DOHH2 (cell line): ENCODE data around the gene NTPCR.

Source experiments
- EZH2phosphoT487 ChIP-seq: fragments of 200-600 bp; sonication (generic); IDR thresholded peaks from 2 replicates; pipeline ENCODE4 v1.6.1; 2017; ENCODE audit warnings: borderline replicate concordance, mild to moderate bottlenecking, antibody characterized with exemption, low read length, moderate library complexity, mixed read lengths
- TF ChIP-seq, protein P1 (sequence below): fragments of 200-600 bp; sonication (generic); IDR thresholded peaks from one replicate; pipeline ENCODE4 v1.5.1; 2014; ENCODE audit warnings: antibody characterized with exemption, mild to moderate bottlenecking, low read depth, low read length; ENCODE audit not compliant: poor library complexity, severe bottlenecking

DNA sequence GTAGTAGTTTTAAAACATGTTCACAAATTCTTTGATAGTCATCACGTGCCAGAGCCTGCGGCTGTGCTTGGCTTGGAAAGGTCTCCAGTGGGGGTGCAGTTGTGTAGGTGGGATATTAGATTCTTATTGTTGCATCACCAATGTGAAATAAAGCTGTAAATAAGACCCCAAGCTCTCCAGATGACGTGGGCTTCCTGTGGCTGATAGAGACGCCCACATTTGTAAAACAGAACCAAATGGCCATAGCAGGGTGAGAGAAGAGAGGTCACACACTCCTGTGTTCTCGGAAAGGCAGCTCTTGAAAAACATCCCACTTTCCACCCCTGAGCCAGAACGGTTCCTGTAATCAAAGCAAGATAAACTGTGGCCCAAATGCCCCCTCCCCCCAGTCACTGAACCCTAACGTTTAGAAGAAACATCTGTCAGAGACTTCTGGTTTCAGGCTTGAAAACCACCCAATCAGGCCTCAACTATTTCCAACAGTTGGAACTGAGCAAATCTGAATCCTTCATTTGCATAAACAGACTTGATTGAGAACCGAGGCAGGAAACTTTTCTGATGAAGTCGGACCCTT is 6.6 kb upstream of the NTPCR start:
- TF ChIP-seq, protein P1, sequence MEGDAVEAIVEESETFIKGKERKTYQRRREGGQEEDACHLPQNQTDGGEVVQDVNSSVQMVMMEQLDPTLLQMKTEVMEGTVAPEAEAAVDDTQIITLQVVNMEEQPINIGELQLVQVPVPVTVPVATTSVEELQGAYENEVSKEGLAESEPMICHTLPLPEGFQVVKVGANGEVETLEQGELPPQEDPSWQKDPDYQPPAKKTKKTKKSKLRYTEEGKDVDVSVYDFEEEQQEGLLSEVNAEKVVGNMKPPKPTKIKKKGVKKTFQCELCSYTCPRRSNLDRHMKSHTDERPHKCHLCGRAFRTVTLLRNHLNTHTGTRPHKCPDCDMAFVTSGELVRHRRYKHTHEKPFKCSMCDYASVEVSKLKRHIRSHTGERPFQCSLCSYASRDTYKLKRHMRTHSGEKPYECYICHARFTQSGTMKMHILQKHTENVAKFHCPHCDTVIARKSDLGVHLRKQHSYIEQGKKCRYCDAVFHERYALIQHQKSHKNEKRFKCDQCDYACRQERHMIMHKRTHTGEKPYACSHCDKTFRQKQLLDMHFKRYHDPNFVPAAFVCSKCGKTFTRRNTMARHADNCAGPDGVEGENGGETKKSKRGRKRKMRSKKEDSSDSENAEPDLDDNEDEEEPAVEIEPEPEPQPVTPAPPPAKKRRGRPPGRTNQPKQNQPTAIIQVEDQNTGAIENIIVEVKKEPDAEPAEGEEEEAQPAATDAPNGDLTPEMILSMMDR, result no peak
- no peak for TF ChIP-seq EZH2phosphoT487
